Endothelial cell (in vitro differentiated cells): ENCODE data around the gene DACH1. TPM values are rescaled to one million over a fixed set of nuclear protein-coding genes. Genes with fewer than 3 reads are reported as not detected.
"Not testable (repeated sequence)": the region's sequence is repeated elsewhere in the genome, so short reads cannot be mapped to it uniquely, and the experiment has no call there.

Experiments
- DNase-seq: peaks from one replicate; pipeline ENCODE4 v3.0.0; 2021; ENCODE audit warnings: low spot score
- H3K27ac Mint-ChIP-seq: one replicate; pipeline ENCODE4 v1.8.0; 2021; ENCODE audit warnings: mixed read lengths, inconsistent platforms; ENCODE audit not compliant: unreplicated experiment
- H3K27me3 Mint-ChIP-seq: one replicate; pipeline ENCODE4 v1.8.0; 2021; ENCODE audit warnings: mild to moderate bottlenecking, moderate library complexity, mixed read lengths, inconsistent platforms; ENCODE audit not compliant: unreplicated experiment
- H3K36me3 Mint-ChIP-seq: one replicate; pipeline ENCODE4 v1.8.0; 2021; ENCODE audit warnings: mild to moderate bottlenecking, low read depth, mixed read lengths, inconsistent platforms; ENCODE audit not compliant: unreplicated experiment
- H3K4me1 Mint-ChIP-seq: one replicate; pipeline ENCODE4 v1.8.0; 2021; ENCODE audit warnings: mild to moderate bottlenecking, mixed read lengths, inconsistent platforms; ENCODE audit not compliant: unreplicated experiment
- H3K4me3 Mint-ChIP-seq: one replicate; pipeline ENCODE4 v1.8.0; 2021; ENCODE audit warnings: mild to moderate bottlenecking, mixed read lengths, inconsistent platforms; ENCODE audit not compliant: unreplicated experiment
- H3K9me3 Mint-ChIP-seq: one replicate; pipeline ENCODE4 v1.8.0; 2021; ENCODE audit warnings: mixed read lengths, inconsistent platforms; ENCODE audit not compliant: unreplicated experiment
- long read RNA-seq: library from polyadenylated mRNA; unstranded; transcript quantifications from one replicate; pipeline ENCODE4 v2.0.0, GENCODE V29; 2020; ENCODE audit not compliant: unreplicated experiment
- total RNA-seq: library from RNA; stranded (reverse); fragmentation: NEBNext Ultra II Directional; extraction: Animal tissue kit (Norgen Biotek cat#: 25700); gene quantifications from one replicate; pipeline ENCODE4 v1.2.1, GENCODE V29; 2021; ENCODE audit not compliant: unreplicated experiment
- TF ChIP-seq, protein P1 (sequence below): fragments of 200-600 bp; sonication (generic); IDR thresholded peaks from one replicate; pipeline ENCODE4 v1.5.0; 2021; ENCODE audit warnings: antibody characterized with exemption; ENCODE audit not compliant: unreplicated experiment

Gene DACH1
- total RNA-seq: 36.4 TPM
- long read RNA-seq, full-length matches to known transcripts: 7 of 7 reads
- long read RNA-seq, partial matches to known transcripts: 0 of 7 reads
- long read RNA-seq, other reads (novel, unspliced or antisense): 0 of 7 reads

DNA sequence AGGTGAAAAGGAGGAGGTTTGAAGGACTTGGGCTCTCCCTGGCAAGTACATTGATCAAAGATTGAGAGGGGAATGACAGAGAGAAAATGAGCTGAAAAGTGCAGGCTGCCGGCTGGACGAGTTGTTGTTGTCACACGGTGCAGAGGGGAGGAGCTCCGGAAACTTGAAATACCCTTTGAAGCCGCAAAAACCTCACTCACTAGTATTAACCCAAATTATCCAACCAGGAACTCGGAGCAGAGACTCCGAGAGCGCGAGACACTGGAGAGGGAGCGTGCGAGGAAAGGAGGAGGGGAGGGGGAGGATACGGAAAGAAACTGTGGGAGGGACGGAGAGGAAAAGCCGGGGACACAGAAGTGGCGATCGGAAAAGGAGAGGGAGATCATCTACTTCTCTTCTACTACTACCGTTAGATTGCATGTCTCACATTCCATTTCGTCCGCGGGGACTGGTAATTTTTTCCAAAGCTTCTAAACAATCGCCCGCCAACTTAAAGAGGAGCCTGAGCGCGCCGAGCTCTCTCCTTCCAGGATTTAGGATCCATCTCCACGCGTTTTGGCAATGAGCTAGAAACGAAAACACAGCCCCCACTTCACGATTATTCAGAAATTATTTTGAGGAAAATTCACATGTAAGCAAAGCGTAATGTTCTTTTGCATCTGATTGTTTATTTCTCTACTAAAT is at the start of gene DACH1:
DACH1 (minus strand) TSS at position 74 of the 684 bp plus-strand sequence.
- peak; percentile 64 for DNase-seq
- Mint-ChIP-seq H3K27ac (peak within 1 kb of the TSS; percentile 89), H3K9me3 (no peaks in the 10 kb centered on the region), H3K36me3 (peaks cover 23% of the 10 kb centered on the region), H3K27me3 (peaks cover 13% of the 10 kb centered on the region), H3K4me1 (peaks cover 42% of the 10 kb centered on the region), H3K4me3 (peak within 1 kb of the TSS; percentile 97)
- TF ChIP-seq, protein P1, sequence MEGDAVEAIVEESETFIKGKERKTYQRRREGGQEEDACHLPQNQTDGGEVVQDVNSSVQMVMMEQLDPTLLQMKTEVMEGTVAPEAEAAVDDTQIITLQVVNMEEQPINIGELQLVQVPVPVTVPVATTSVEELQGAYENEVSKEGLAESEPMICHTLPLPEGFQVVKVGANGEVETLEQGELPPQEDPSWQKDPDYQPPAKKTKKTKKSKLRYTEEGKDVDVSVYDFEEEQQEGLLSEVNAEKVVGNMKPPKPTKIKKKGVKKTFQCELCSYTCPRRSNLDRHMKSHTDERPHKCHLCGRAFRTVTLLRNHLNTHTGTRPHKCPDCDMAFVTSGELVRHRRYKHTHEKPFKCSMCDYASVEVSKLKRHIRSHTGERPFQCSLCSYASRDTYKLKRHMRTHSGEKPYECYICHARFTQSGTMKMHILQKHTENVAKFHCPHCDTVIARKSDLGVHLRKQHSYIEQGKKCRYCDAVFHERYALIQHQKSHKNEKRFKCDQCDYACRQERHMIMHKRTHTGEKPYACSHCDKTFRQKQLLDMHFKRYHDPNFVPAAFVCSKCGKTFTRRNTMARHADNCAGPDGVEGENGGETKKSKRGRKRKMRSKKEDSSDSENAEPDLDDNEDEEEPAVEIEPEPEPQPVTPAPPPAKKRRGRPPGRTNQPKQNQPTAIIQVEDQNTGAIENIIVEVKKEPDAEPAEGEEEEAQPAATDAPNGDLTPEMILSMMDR: no peak

DNA sequence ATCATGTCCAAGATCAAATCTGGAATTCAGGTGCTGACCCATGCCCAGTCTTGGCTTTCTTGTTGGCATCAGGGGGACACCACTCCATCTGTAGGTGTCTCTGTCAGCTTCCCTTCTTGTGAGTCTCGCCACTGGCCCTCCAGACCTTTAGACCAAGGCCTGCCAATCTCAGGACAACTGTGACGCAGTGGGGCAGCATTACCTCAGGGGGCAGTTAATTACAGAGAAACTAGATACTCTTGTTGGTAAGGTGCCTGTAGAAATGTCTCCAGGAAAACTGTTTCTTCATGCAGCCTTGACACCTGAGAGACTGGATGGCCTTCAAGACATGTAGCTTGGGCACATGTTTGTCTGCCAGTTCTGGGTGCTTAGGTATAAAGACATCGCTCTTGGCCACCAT is 46.7 kb upstream of the DACH1 start:
- DNase-seq: no peak
- peaks cover 3% of the 10 kb centered on the region for H3K4me1 Mint-ChIP-seq
- no peak overlapping the region for H3K4me3 Mint-ChIP-seq
- TF ChIP-seq, protein P1: no peak
- no peaks in the 10 kb centered on the region for H3K27me3 Mint-ChIP-seq
- no peaks in the 10 kb centered on the region for H3K9me3 Mint-ChIP-seq
- H3K27ac Mint-ChIP-seq: no peak overlapping the region
- H3K36me3 Mint-ChIP-seq: no peaks in the 10 kb centered on the region

DNA sequence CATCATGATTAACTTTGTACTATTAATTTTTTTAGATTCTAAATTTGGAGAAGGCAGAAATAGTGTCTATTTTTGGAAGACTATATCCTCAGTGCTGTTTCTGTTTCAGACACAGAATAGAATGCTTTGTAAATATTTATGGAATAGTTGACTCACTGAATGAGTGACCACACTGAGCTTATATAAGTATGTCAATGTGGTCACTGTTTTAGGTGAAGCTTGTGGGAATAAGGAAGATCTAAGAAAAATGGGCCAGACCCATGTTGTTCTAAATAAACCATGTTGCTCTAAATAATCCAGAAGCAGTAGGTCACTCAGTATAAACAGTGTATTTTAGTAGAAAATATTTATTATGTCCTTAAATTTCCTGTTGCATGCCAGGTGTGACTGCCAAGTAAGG is 45.5 kb upstream of the DACH1 start:
- no peak for DNase-seq
- TF ChIP-seq, protein P1: no peak
- Mint-ChIP-seq H3K36me3 (no peaks in the 10 kb centered on the region), H3K27ac (no peak overlapping the region), H3K9me3 (no peaks in the 10 kb centered on the region), H3K4me1 (peaks cover 3% of the 10 kb centered on the region), H3K4me3 (no peak overlapping the region), H3K27me3 (no peaks in the 10 kb centered on the region)

DNA sequence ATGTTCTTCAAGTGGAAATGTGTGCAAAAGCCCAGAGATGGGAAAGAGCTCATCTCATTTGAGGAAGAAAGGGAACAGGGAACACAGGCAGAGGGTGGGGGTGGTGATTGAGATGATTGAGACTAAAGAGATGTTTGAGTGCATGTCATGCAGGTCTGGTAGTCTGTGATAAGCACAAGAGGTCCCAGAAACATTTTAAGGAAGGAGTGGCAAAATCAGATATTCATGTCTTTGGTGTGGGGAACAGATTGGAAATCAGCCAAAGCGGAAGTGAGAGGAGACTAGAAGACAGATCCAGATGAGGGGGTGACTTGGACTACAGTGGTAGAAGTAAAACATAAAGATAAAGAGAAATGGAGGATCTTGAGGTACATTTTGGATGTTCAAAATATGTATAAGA is 39.4 kb upstream of the DACH1 start:
- H3K4me1 Mint-ChIP-seq: peaks cover 8% of the 10 kb centered on the region
- no peak overlapping the region for H3K27ac Mint-ChIP-seq
- TF ChIP-seq, protein P1: no peak
- no peak overlapping the region for H3K4me3 Mint-ChIP-seq
- no peaks in the 10 kb centered on the region for H3K27me3 Mint-ChIP-seq
- DNase-seq: no peak
- H3K36me3 Mint-ChIP-seq: no peaks in the 10 kb centered on the region
- no peaks in the 10 kb centered on the region for H3K9me3 Mint-ChIP-seq

DNA sequence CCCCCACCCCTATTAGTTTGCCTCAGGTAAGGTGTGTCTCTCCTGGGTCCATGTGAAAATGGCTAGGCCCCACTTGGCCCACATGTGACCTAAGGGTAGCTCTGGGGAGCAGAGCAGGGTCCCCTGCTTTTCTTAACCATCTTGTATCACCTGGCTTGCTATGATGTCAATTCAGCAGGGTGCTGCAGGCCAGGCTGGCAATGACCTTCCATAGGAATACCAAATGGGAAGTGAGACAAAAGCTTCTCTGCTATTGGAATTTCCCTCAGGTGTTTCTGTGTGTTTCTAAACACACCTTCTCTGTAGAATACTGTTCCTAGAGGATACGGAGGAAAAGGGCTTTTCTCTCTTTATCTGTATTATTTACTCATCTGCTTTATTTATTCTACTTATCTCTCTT is 35.7 kb upstream of the DACH1 start:
- H3K4me3 Mint-ChIP-seq: no peak overlapping the region
- no peaks in the 10 kb centered on the region for H3K36me3 Mint-ChIP-seq
- DNase-seq: no peak
- TF ChIP-seq, protein P1: no peak
- H3K27ac Mint-ChIP-seq: no peak overlapping the region
- peaks cover 2% of the 10 kb centered on the region for H3K27me3 Mint-ChIP-seq
- H3K4me1 Mint-ChIP-seq: peaks cover 8% of the 10 kb centered on the region
- no peaks in the 10 kb centered on the region for H3K9me3 Mint-ChIP-seq

DNA sequence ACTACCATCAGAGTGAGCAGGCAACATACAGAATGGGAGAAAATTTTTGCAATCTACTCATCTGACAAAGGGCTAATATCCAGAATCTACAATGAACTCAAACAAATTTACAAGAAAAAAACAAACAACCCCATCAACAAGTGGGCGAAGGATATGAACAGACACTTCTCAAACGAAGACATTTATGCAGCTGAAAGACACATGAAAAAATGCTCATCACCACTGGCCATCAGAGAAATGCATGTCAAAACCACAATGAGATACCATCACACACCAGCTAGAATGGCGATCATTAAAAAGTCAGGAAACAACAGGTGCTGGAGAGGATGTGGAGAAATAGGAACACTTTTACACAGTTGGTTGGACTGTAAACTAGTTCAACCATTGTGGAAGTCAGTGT is 26.5 kb upstream of the DACH1 start:
- not testable (repeated sequence) for H3K27ac Mint-ChIP-seq, H3K4me3 Mint-ChIP-seq, H3K9me3 Mint-ChIP-seq, H3K4me1 Mint-ChIP-seq, H3K36me3 Mint-ChIP-seq, DNase-seq, H3K27me3 Mint-ChIP-seq
